Type B pancreatic cell (in vitro differentiated cells): Measurements from ENCODE around the gene APBB2. TPM values are rescaled to one million over a fixed set of nuclear protein-coding genes. Genes with fewer than 3 reads are reported as not detected.
"Not testable (repeated sequence)": the region's sequence is repeated elsewhere in the genome, so short reads cannot be mapped to it uniquely, and the experiment has no call there.

Experiments used
- DNase-seq: peaks from one replicate; pipeline ENCODE4 v3.0.0; 2021; ENCODE audit warnings: mixed read lengths; ENCODE audit not compliant: unreplicated experiment; ENCODE audit errors: extremely low spot score
- H3K27ac Mint-ChIP-seq: 2 replicates; pipeline ENCODE4 v1.8.0; 2021; ENCODE audit warnings: mild to moderate bottlenecking, mixed read lengths
- H3K27me3 Mint-ChIP-seq: 2 replicates; pipeline ENCODE4 v1.8.0; 2021; ENCODE audit warnings: mixed read lengths
- H3K36me3 Mint-ChIP-seq: 2 replicates; pipeline ENCODE4 v1.8.0; 2021; ENCODE audit warnings: mixed read lengths
- H3K4me1 Mint-ChIP-seq: one replicate; pipeline ENCODE4 v1.8.0; 2021; ENCODE audit warnings: mixed read lengths; ENCODE audit not compliant: unreplicated experiment
- H3K4me3 Mint-ChIP-seq: 2 replicates; pipeline ENCODE4 v1.8.0; 2021; ENCODE audit warnings: mild to moderate bottlenecking, mixed read lengths
- H3K9me3 Mint-ChIP-seq: 2 replicates; pipeline ENCODE4 v1.8.0; 2021; ENCODE audit warnings: mixed read lengths
- CTCF ChIP-seq: fragments of 200-600 bp; sonication (generic); conservative IDR thresholded peaks from 2 replicates; pipeline ENCODE4 v1.5.0; 2021; ENCODE audit warnings: antibody characterized with exemption, mild to moderate bottlenecking
- total RNA-seq: library from RNA; stranded (reverse); gene quantifications from 2 replicates; pipeline ENCODE4 v1.2.1, GENCODE V29; 2021; ENCODE audit warnings: low replicate concordance

Gene APBB2
- total RNA-seq, 1 donor from 2014 or later = 33.3 TPM

- no peak overlapping the region for H3K4me3 Mint-ChIP-seq
- H3K9me3 Mint-ChIP-seq = peaks cover 9% of the 10 kb centered on the region
- peaks cover 4% of the 10 kb centered on the region for H3K36me3 Mint-ChIP-seq
- TF ChIP-seq CTCF = no peak
- no peaks in the 10 kb centered on the region for H3K27me3 Mint-ChIP-seq
- peaks cover 19% of the 10 kb centered on the region for H3K4me1 Mint-ChIP-seq
- no peak overlapping the region for H3K27ac Mint-ChIP-seq
- no peak for DNase-seq
Measured at GRCh38 chr4:41061482-41062185, 152.7 kb downstream of the APBB2 start.

GRCh38 chr4:41060352-41061334, 153.7 kb downstream of the APBB2 start:
- no peak for DNase-seq
- no peak overlapping the region for H3K27ac Mint-ChIP-seq
- H3K4me1 Mint-ChIP-seq = peaks cover 19% of the 10 kb centered on the region
- peaks cover 9% of the 10 kb centered on the region for H3K9me3 Mint-ChIP-seq
- no peak overlapping the region for H3K4me3 Mint-ChIP-seq
- peaks cover 4% of the 10 kb centered on the region for H3K36me3 Mint-ChIP-seq
- H3K27me3 Mint-ChIP-seq = no peaks in the 10 kb centered on the region
- peak; percentile 27 for TF ChIP-seq CTCF

GRCh38 chr4:41059411-41059810, 154.9 kb downstream of the APBB2 start:
- H3K9me3 Mint-ChIP-seq = peaks cover 14% of the 10 kb centered on the region
- H3K4me3 Mint-ChIP-seq, DNase-seq, H3K27me3 Mint-ChIP-seq, H3K27ac Mint-ChIP-seq: not testable (repeated sequence)
- peaks cover 10% of the 10 kb centered on the region for H3K36me3 Mint-ChIP-seq
- peaks cover 19% of the 10 kb centered on the region for H3K4me1 Mint-ChIP-seq

GRCh38 chr4:41058426-41058825, 155.9 kb downstream of the APBB2 start:
- DNase-seq = no peak
- Mint-ChIP-seq H3K36me3 (peaks cover 10% of the 10 kb centered on the region), H3K27me3 (no peaks in the 10 kb centered on the region), H3K4me3 (no peak overlapping the region), H3K9me3 (peaks cover 14% of the 10 kb centered on the region), H3K27ac (no peak overlapping the region), H3K4me1 (peaks cover 19% of the 10 kb centered on the region)
- no peak for TF ChIP-seq CTCF

DNA sequence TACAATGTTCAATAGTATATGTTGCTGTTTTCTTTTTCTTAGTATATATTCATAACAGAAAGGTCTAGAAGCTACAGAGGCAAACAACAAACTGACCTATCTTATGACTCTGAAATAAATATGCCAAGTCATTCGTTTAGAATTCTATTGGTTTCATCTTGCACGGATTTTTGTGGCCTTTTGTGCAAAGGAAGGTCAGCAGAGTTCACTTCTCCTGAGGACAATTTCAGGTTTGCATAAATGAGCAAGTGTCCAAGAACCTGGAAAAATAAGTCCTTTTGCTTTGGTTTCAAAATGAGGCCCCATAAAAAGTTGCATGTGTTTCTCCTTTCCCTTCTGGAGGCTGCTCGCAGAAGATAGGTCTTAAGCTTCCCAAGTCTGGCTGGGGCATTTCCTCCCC, 156.9 kb downstream of the APBB2 start:
- H3K4me3 Mint-ChIP-seq = no peak overlapping the region
- no peak for DNase-seq
- H3K4me1 Mint-ChIP-seq = peaks cover 15% of the 10 kb centered on the region
- TF ChIP-seq CTCF = no peak
- H3K27me3 Mint-ChIP-seq = no peaks in the 10 kb centered on the region
- H3K36me3 Mint-ChIP-seq = peaks cover 10% of the 10 kb centered on the region
- H3K9me3 Mint-ChIP-seq = peaks cover 14% of the 10 kb centered on the region
- peak overlapping the region; percentile 17 for H3K27ac Mint-ChIP-seq

DNA sequence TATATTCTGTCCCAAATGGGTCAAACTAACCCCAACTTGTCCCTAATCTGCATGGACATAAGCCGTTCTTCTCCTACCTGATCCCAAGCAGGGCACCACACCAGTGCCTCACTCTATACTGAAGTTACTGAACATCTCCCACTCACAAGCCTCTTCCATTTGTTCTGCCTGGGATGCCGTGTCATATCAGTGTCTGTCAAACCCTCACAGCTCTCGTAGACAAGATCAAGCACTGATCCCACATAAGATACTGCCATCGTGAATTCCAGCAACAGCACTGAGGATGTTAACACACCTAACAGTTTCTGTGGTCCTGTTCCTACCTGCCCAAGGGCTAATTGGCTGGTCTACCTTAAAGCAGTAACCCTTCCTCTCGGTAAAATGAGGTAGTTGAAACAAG, 162.1 kb downstream of the APBB2 start:
- DNase-seq = no peak
- no peak overlapping the region for H3K27ac Mint-ChIP-seq
- peaks cover 11% of the 10 kb centered on the region for H3K36me3 Mint-ChIP-seq
- no peak overlapping the region for H3K4me3 Mint-ChIP-seq
- TF ChIP-seq CTCF = no peak
- H3K9me3 Mint-ChIP-seq = peaks cover 4% of the 10 kb centered on the region
- H3K4me1 Mint-ChIP-seq = no peaks in the 10 kb centered on the region
- H3K27me3 Mint-ChIP-seq = no peaks in the 10 kb centered on the region
